H1 (cell line): ENCODE data around the gene WRAP53. TPM values are rescaled to one million over a fixed set of nuclear protein-coding genes. Genes with fewer than 3 reads are reported as not detected.

ENCODE experiments used
- CTCF ChIA-PET: fragments of 300-600 bp; sonication (Branson Sonifier 250); formaldehyde crosslinking; loops from one replicate; lab custom pipeline; 2021; ENCODE audit not compliant: partially characterized antibody; lab: Charles Lee
- POLR2A ChIA-PET: fragments of 300-600 bp; sonication (Branson Sonifier 250); formaldehyde crosslinking; loops from one replicate; lab custom pipeline; 2021; ENCODE audit warnings: inconsistent platforms; ENCODE audit not compliant: partially characterized antibody; lab: Charles Lee
- DNase-seq, 2 experiments: peaks; one replicate each; pipeline versions ENCODE4 v3.0.0 to v3.0.0-alpha.2; 2010 to 2022; ENCODE audit warnings: low spot score in 2 of 2, low read depth in 1 of 2, mixed read lengths in 1 of 2
- FAIRE-seq: peaks from 2 replicates; lab custom pipeline; 2011; peaks lifted over from hg19 to GRCh38; lab: Jason Lieb, UNC
- H2AFZ ChIP-seq: 2 replicates; pipeline ENCODE4 v1.8.1; 2012; ENCODE audit warnings: low read length, inconsistent platforms
- H2AK5ac ChIP-seq: 2 replicates; pipeline ENCODE4 v1.6.1; 2013; ENCODE audit warnings: low read depth, low read length
- H2BK120ac ChIP-seq: replicated peaks from 2 replicates; pipeline ENCODE3; 2013; ENCODE audit warnings: low read depth, low read length, inconsistent platforms
- H2BK12ac ChIP-seq: 2 replicates; pipeline ENCODE4 v1.6.1; 2013; ENCODE audit warnings: low read depth, low read length
- H2BK15ac ChIP-seq: 2 replicates; pipeline ENCODE4 v1.6.1; 2013; ENCODE audit warnings: low read length
- H2BK20ac ChIP-seq: 2 replicates; pipeline ENCODE4 v1.6.1; 2013; ENCODE audit warnings: low read length
- H2BK5ac ChIP-seq: 2 replicates; pipeline ENCODE4 v1.6.1; 2013; ENCODE audit warnings: low read depth, low read length
- H3K14ac ChIP-seq: 2 replicates; pipeline ENCODE4 v1.6.1; 2013; ENCODE audit warnings: inconsistent platforms; ENCODE audit not compliant: insufficient read length
- H3K18ac ChIP-seq: 2 replicates; pipeline ENCODE4 v1.6.1; 2013; ENCODE audit warnings: low read length; ENCODE audit errors: extremely low read depth
- H3K23ac ChIP-seq: 2 replicates; pipeline ENCODE4 v1.6.1; 2013; ENCODE audit warnings: inconsistent platforms; ENCODE audit not compliant: insufficient read length
- H3K23me2 ChIP-seq: 2 replicates; pipeline ENCODE4 v1.6.1; 2013; ENCODE audit warnings: low read depth, low read length
- H3K27ac ChIP-seq: 2 replicates; pipeline ENCODE4 v1.6.1; 2011; ENCODE audit warnings: low read depth, low read length, inconsistent platforms
- H3K27me3 ChIP-seq, 4 experiments: replicated peaks in 1 of 4; 1 replicate in 1 of 4; 2 replicates in 3 of 4; pipeline versions ENCODE4 v1.6.1 to v1.8.1; 2011 to 2013; ENCODE audit warnings: low read length in 3 of 4, mild to moderate bottlenecking in 3 of 4, inconsistent platforms in 2 of 4, mixed read lengths in 2 of 4, moderate library complexity in 1 of 4; ENCODE audit not compliant: control insufficient read depth in 3 of 4, insufficient read depth in 3 of 4; ENCODE audit errors: extremely low read depth in 1 of 4
- H3K36me3 ChIP-seq, 4 experiments: 2 replicates each; pipeline versions ENCODE4 v1.6.1 to v1.8.1; 2011 to 2013; ENCODE audit warnings: mild to moderate bottlenecking in 4 of 4, low read length in 3 of 4, moderate library complexity in 2 of 4, control low read depth in 1 of 4, inconsistent platforms in 1 of 4; ENCODE audit not compliant: insufficient read depth in 4 of 4, control insufficient read depth in 2 of 4
- H3K4ac ChIP-seq: replicated peaks from 2 replicates; pipeline ENCODE3; 2013; ENCODE audit warnings: low read length, low read depth, mixed read lengths, inconsistent platforms; ENCODE audit not compliant: insufficient read length
- H3K4me1 ChIP-seq, 4 experiments: replicated peaks in 1 of 4; 1 replicate in 1 of 4; 2 replicates in 3 of 4; pipeline versions ENCODE4 v1.6.1 to v1.8.1; 2011 to 2013; ENCODE audit warnings: low read length in 3 of 4, inconsistent platforms in 2 of 4, mixed read lengths in 1 of 4; ENCODE audit not compliant: insufficient read depth in 4 of 4, control insufficient read depth in 3 of 4
- H3K4me2 ChIP-seq, 2 experiments: 2 replicates each; pipeline versions ENCODE4 v1.6.1 to v1.8.1; 2011 to 2013; ENCODE audit warnings: low read depth in 2 of 2, low read length in 2 of 2, control low read depth in 1 of 2, inconsistent platforms in 1 of 2, mild to moderate bottlenecking in 1 of 2; ENCODE audit not compliant: insufficient read depth in 1 of 2
- H3K4me3 ChIP-seq, 4 experiments: fragments of 200-600, 300-600 bp in 1 of 4; sonication (generic), shearing (Covaris generic), sonication (Bioruptor Twin) in 1 of 4; 2 replicates each; pipeline versions ENCODE4 v1.5.1 to v1.8.1; 2011 to 2016; ENCODE audit warnings: low read length in 4 of 4, low read depth in 3 of 4, control low read depth in 2 of 4, inconsistent platforms in 2 of 4, mild to moderate bottlenecking in 2 of 4, mixed read lengths in 1 of 4, moderate library complexity in 1 of 4; ENCODE audit not compliant: insufficient read depth in 2 of 4; ENCODE audit errors: extremely low read depth in 1 of 4
- H3K56ac ChIP-seq: replicated peaks from 2 replicates; pipeline ENCODE3; 2013; ENCODE audit warnings: low read depth, mild to moderate bottlenecking, mixed read lengths, low read length, inconsistent platforms; ENCODE audit not compliant: insufficient read length
- H3K79me1 ChIP-seq: 2 replicates; pipeline ENCODE4 v1.6.1; 2013; ENCODE audit warnings: low read depth, low read length, control low read depth
- H3K79me2 ChIP-seq, 2 experiments: 2 replicates each; pipeline versions ENCODE4 v1.6.1 to v1.8.1; 2012 to 2013; ENCODE audit warnings: low read length in 2 of 2, mild to moderate bottlenecking in 2 of 2, inconsistent platforms in 1 of 2; ENCODE audit not compliant: insufficient read depth in 2 of 2, control insufficient read depth in 1 of 2
- H3K9ac ChIP-seq, 4 experiments: replicated peaks in 1 of 4; 1 replicate in 1 of 4; 2 replicates in 3 of 4; pipeline versions ENCODE4 v1.6.1 to v1.8.1; 2011 to 2013; ENCODE audit warnings: low read depth in 3 of 4, low read length in 3 of 4, control low read depth in 2 of 4, mild to moderate bottlenecking in 2 of 4, moderate library complexity in 2 of 4, inconsistent platforms in 1 of 4; ENCODE audit errors: extremely low read depth in 1 of 4
- H3K9me3 ChIP-seq, 2 experiments: 2 replicates each; pipeline versions ENCODE4 v1.6.1 to v1.8.1; 2012 to 2013; ENCODE audit warnings: mild to moderate bottlenecking in 2 of 2, moderate library complexity in 2 of 2, control low read depth in 1 of 2, inconsistent platforms in 1 of 2, low read depth in 1 of 2, low read length in 1 of 2, mixed read lengths in 1 of 2; ENCODE audit not compliant: insufficient read depth in 2 of 2
- H4K20me1 ChIP-seq, 2 experiments: replicated peaks in 1 of 2; 2 replicates each; pipeline versions ENCODE3 to v1.8.1; 2011 to 2013; ENCODE audit warnings: inconsistent platforms in 2 of 2, low read length in 2 of 2, mild to moderate bottlenecking in 1 of 2; ENCODE audit not compliant: insufficient read depth in 2 of 2, control insufficient read depth in 1 of 2
- H4K5ac ChIP-seq: 2 replicates; pipeline ENCODE4 v1.6.1; 2013; ENCODE audit warnings: low read length, low read depth, mixed read lengths, inconsistent platforms; ENCODE audit not compliant: insufficient read length
- H4K8ac ChIP-seq: 2 replicates; pipeline ENCODE4 v1.8.0; 2013; ENCODE audit warnings: mild to moderate bottlenecking, moderate library complexity, low read length, inconsistent platforms; ENCODE audit not compliant: insufficient read depth; ENCODE audit errors: extremely low read depth
- H4K91ac ChIP-seq: replicated peaks from 2 replicates; pipeline ENCODE3; 2013; ENCODE audit warnings: low read length, mixed read lengths, inconsistent platforms; ENCODE audit not compliant: insufficient read length
- BACH1 ChIP-seq: IDR thresholded peaks from 2 replicates; pipeline ENCODE4 v1.6.1; 2012; ENCODE audit warnings: low read length, improper control_type of control experiment
- FOSL1 ChIP-seq: IDR thresholded peaks from 2 replicates; pipeline ENCODE4 v1.6.1; 2011; ENCODE audit warnings: mild to moderate bottlenecking, low read depth, low read length, moderate library complexity; ENCODE audit not compliant: insufficient read depth
- KDM1A ChIP-seq: fragments of 200-600, 300-600 bp; sonication (generic); IDR thresholded peaks from 2 replicates; pipeline ENCODE4 v1.7.1; 2016; ENCODE audit warnings: mild to moderate bottlenecking, low read length, borderline replicate concordance
- POU5F1 ChIP-seq: IDR thresholded peaks from 2 replicates; pipeline ENCODE4 v1.6.1; 2011; ENCODE audit warnings: low read depth, mild to moderate bottlenecking, low read length, moderate library complexity
- RBBP5 ChIP-seq: IDR thresholded peaks from 2 replicates; pipeline ENCODE4 v1.7.1; 2012; ENCODE audit warnings: low read depth, mild to moderate bottlenecking, inconsistent platforms, low read length, moderate library complexity, borderline replicate concordance
- SP1 ChIP-seq: IDR thresholded peaks from 2 replicates; pipeline ENCODE4 v1.6.1; 2011; ENCODE audit warnings: low read depth, low read length
- SP2 ChIP-seq: IDR thresholded peaks from 2 replicates; pipeline ENCODE4 v1.6.1; 2012; ENCODE audit warnings: mild to moderate bottlenecking, low read length, inconsistent platforms
- TCF12 ChIP-seq: IDR thresholded peaks from 2 replicates; pipeline ENCODE4 v1.6.1; 2011; ENCODE audit warnings: low read depth, mild to moderate bottlenecking, low read length
- TEAD4 ChIP-seq: IDR thresholded peaks from 2 replicates; pipeline ENCODE4 v1.6.1; 2012; ENCODE audit warnings: low read depth, low read length, inconsistent platforms, mixed read lengths
- WGBS, 2 experiments: shearing (Covaris generic) in 1 of 2; methylation state at CpG; one replicate each; pipeline versions ENCODE4 v1.1.6 to v1.1.7; 2013 to 2015; ENCODE audit warnings: low lambda C conversion rate in 2 of 2, mixed read lengths in 2 of 2, inconsistent platforms in 1 of 2, low coverage in 1 of 2, missing lambda C conversion rate in 1 of 2; ENCODE audit not compliant: insufficient replicate concordance in 2 of 2, insufficient coverage in 1 of 2, insufficient read length in 1 of 2; ENCODE audit errors: extremely low coverage in 1 of 2, missing lambda C conversion rate in 1 of 2; 5-methylcytosine and 5-hydroxymethylcytosine counted together
- polyA plus RNA-seq, 7 experiments: library from polyadenylated mRNA; depleted of rRNA in 3 of 7; stranded (reverse) in 5 of 7; unstranded in 2 of 7; fragments of >200 nt in 5 of 7; fragments of 200-250 nt in 2 of 7; gene quantifications; 1 replicate in 5 of 7; 2 replicates in 1 of 7; 4 replicates in 1 of 7; pipeline versions ENCODE4 v1.2.1 to v1.2.3, GENCODE V29; 2011 to 2013; ENCODE audit warnings: missing spikeins in 2 of 7, mixed read lengths in 2 of 7
- total RNA-seq: library from RNA; stranded (reverse); fragmentation: NEBNext Ultra II Directional; extraction: Animal tissue kit (Norgen Biotek cat#: 25700); gene quantifications from 2 replicates; pipeline ENCODE4 v1.2.1, GENCODE V29; 2021
- TF ChIP-seq, protein P1 (sequence below): IDR thresholded peaks from 2 replicates; pipeline ENCODE4 v1.6.1; 2011; ENCODE audit warnings: low read length, improper control_type of control experiment
- TF ChIP-seq, protein P2 (sequence below): IDR thresholded peaks from 2 replicates; pipeline ENCODE4 v1.6.1; 2011; ENCODE audit warnings: low read depth, mild to moderate bottlenecking, low read length; ENCODE audit not compliant: insufficient read depth

Gene WRAP53
- total and polyA plus RNA-seq, 2 of the 8 experiments (the other 6 are each of a cell fraction or from before 2014, with no cell fraction given): 29.2 to 30.1 TPM

DNA sequence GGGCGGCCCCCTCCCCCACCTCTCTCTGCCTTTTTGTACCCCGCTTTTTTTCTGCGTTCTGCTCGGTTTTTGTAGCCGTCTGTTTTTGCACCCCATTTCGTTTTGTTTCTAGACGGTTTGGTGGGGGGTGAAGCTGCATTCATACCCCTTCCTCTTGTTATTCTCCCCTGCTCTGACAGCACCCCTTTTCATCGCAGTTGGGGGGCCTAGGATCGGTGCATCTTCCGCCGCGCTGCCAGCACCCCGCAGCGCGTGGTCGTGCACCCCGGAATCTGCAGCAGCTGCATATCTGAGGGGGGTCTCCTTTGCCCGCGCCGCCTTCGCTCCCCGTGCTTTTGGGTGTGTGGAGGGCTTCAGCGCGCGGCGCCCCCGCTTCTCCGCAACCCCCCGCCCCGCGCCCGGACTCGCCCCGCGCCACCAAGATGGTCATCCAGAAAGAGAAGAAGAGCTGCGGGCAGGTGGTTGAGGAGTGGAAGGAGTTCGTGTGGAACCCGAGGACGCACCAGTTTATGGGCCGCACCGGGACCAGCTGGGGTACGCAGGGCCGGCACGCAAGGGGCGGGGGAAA, 37.1 kb upstream of the WRAP53 start:
- no peaks in the 10 kb centered on the region for H3K9me3 ChIP-seq
- peak overlapping the region; percentile 43 to 87 (median 63) for H3K4me3 ChIP-seq
- H3K56ac ChIP-seq: no peak overlapping the region
- H3K23me2 ChIP-seq: peaks cover 15% of the 10 kb centered on the region
- H2AFZ ChIP-seq: no peak overlapping the region; the same call in 1 of the 2 replicates
- FAIRE-seq (no peak), DNase-seq (no peak)
- no peak overlapping the region for H3K27ac ChIP-seq
- no peak overlapping the region; the same call in 1 of the 2 replicates for H3K18ac ChIP-seq
- no peak overlapping the region for H3K4ac ChIP-seq
- H2BK12ac ChIP-seq: no peak overlapping the region
- H4K20me1 ChIP-seq: peaks cover 0 to 3% of the 10 kb centered on the region in 2 experiments
- H3K79me2 ChIP-seq: no peaks in the 10 kb centered on the region
- H3K36me3 ChIP-seq: no peaks in the 10 kb centered on the region; a peak in 2 of 8 replicates
- peak overlapping the region; percentile 91 to 99 for H3K4me2 ChIP-seq
- H2BK20ac ChIP-seq: no peak overlapping the region
- H2AK5ac ChIP-seq: no peak overlapping the region
- no peak overlapping the region for H4K8ac ChIP-seq
- ChIA-PET POLR2A (interaction anchor here (0.6 to 79.4 kb wide), 16 partner anchors 11 to 522 kb away, joined by 3 to 2272 read pairs (median 6); partner anchors contain the start of genes ATP1B2, CD68, DNAH2 and FXR2), CTCF (interaction anchor here (0.6 to 18.2 kb wide), 15 partner anchors 10 to 471 kb away, joined by 3 to 211 read pairs (median 5); partner anchors contain the start of genes CHD3, FXR2, SAT2 and SHBG)
- no peak overlapping the region for H2BK15ac ChIP-seq
- H3K79me1 ChIP-seq: no peaks in the 10 kb centered on the region
- H3K4me1 ChIP-seq: peaks cover under 1 to 14% (median 8%) of the 10 kb centered on the region in 4 experiments; a peak in 6 of 7 replicates
- no peak overlapping the region for H2BK5ac ChIP-seq
- peak overlapping the region in 1 of 4 experiments; percentile 13; a peak in 4 of 7 replicates for H3K9ac ChIP-seq
- no peak overlapping the region for H3K14ac ChIP-seq
- H3K23ac ChIP-seq: no peak overlapping the region
- H4K91ac ChIP-seq: no peak overlapping the region
- peaks cover 0 to 13% (median 4%) of the 10 kb centered on the region in 4 experiments; a peak in 4 of 7 replicates for H3K27me3 ChIP-seq
- 1% methylated on average over 30 of the region's 45 CpGs; no CpG with 5 or more reads in 1 of the 2 experiments for WGBS, 2 experiments
- no peak overlapping the region for H2BK120ac ChIP-seq
- H4K5ac ChIP-seq: no peak overlapping the region
- no peak for TF ChIP-seq FOSL1
- no peak for TF ChIP-seq TEAD4
- TF ChIP-seq POU5F1: no peak
- TF ChIP-seq, protein P1, sequence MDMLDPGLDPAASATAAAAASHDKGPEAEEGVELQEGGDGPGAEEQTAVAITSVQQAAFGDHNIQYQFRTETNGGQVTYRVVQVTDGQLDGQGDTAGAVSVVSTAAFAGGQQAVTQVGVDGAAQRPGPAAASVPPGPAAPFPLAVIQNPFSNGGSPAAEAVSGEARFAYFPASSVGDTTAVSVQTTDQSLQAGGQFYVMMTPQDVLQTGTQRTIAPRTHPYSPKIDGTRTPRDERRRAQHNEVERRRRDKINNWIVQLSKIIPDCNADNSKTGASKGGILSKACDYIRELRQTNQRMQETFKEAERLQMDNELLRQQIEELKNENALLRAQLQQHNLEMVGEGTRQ: no peak
- TF ChIP-seq, protein P2, sequence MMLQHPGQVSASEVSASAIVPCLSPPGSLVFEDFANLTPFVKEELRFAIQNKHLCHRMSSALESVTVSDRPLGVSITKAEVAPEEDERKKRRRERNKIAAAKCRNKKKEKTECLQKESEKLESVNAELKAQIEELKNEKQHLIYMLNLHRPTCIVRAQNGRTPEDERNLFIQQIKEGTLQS: no peak
- TF ChIP-seq RBBP5: no peak
- TF ChIP-seq SP1: no peak
- TF ChIP-seq SP2: no peak
- TF ChIP-seq BACH1: no peak
- TF ChIP-seq TCF12: no peak
- TF ChIP-seq KDM1A: 0 out of 2 replicates have a peak, but pooled peaks have one; percentile 9
